Ishikawa (cell line): Measurements from ENCODE around the gene SLC25A13.

Experiments
- CEBPB ChIP-seq: IDR thresholded peaks from 2 replicates; pipeline ENCODE4 v1.6.1; 2012
- MAX ChIP-seq: IDR thresholded peaks from 2 replicates; pipeline ENCODE4 v1.6.1; 2012
- NFIC ChIP-seq: IDR thresholded peaks from 2 replicates; pipeline ENCODE4 v1.6.1; 2012
- RAD21 ChIP-seq: IDR thresholded peaks from 2 replicates; pipeline ENCODE4 v1.6.1; 2012; ENCODE audit warnings: low read depth
- REST ChIP-seq: IDR thresholded peaks from 2 replicates; pipeline ENCODE4 v1.6.1; 2012; ENCODE audit warnings: low read depth, mild to moderate bottlenecking
- TEAD4 ChIP-seq: IDR thresholded peaks from 2 replicates; pipeline ENCODE4 v1.6.1; 2012
- YY1 ChIP-seq: IDR thresholded peaks from 2 replicates; pipeline ENCODE4 v1.6.1; 2012; ENCODE audit warnings: low read depth
- ZBTB7A ChIP-seq: IDR thresholded peaks from 2 replicates; pipeline ENCODE4 v1.6.1; 2012; ENCODE audit warnings: low read depth

GRCh38 chr7:96104984-96105383 lies 216.9 kb downstream of the SLC25A13 start:
- no peak for TF ChIP-seq RAD21
- TF ChIP-seq ZBTB7A: no peak
- no peak for TF ChIP-seq MAX
- no peak for TF ChIP-seq REST
- no peak for TF ChIP-seq YY1
- no peak for TF ChIP-seq NFIC
- TF ChIP-seq CEBPB: no peak
- TF ChIP-seq TEAD4: no peak
